ENCODE results near the gene SCARB1. TPM values are rescaled to one million over a fixed set of nuclear protein-coding genes. Genes with fewer than 3 reads are reported as not detected.

Gene SCARB1
- total RNA-seq, 1 donor from 2014 or later, result 44.5 TPM

- peaks cover 23% of the 10 kb centered on the region for H3K4me1 Mint-ChIP-seq (ENCODE audit: low read depth, unreplicated experiment)
Measured at GRCh38 chr12:124910561-124911478, 47.2 kb upstream of the SCARB1 start.

GRCh38 chr12:124909831-124910560 is 46.3 kb upstream of the SCARB1 start:
- H4K20me1 ChIP-seq (ENCODE audit: insufficient read depth, low read length), result peaks cover 62% of the 10 kb centered on the region
- H3K9ac ChIP-seq (ENCODE audit: low read length), result no peak overlapping the region
- H3K79me2 ChIP-seq (ENCODE audit: insufficient read depth, low read length), result peaks cover 46% of the 10 kb centered on the region
- peaks cover 25% of the 10 kb centered on the region for H3K36me3 ChIP-seq (ENCODE audit: insufficient read depth, low read length)
- peaks cover 13% of the 10 kb centered on the region for H3K4me1 ChIP-seq (ENCODE audit: insufficient read depth, low read length)
- Mint-ChIP-seq H3K4me3 (ENCODE audit: unreplicated experiment) (peak overlapping the region; percentile 87), H3K4me1 (ENCODE audit: low read depth, unreplicated experiment) (peaks cover 22% of the 10 kb centered on the region), H3K36me3 (ENCODE audit: low read depth, unreplicated experiment) (peaks cover 21% of the 10 kb centered on the region), H3K9me3 (ENCODE audit: unreplicated experiment) (no peaks in the 10 kb centered on the region), H3K27me3 (ENCODE audit: low read depth, unreplicated experiment) (no peaks in the 10 kb centered on the region), H3K27ac (ENCODE audit: unreplicated experiment) (peak overlapping the region; percentile 75)
- peaks cover 6% of the 10 kb centered on the region for H3K27me3 ChIP-seq (ENCODE audit: insufficient read depth, low read length)
- H3K27ac ChIP-seq (ENCODE audit: low read depth, low read length), result no peak overlapping the region
- no peak for FAIRE-seq
- TF ChIP-seq EZH2 (IDR thresholded peaks at IDR 0.05; ENCODE audit: insufficient read depth, low read length), result no peak
- no peak for TF ChIP-seq CTCF (IDR thresholded peaks at IDR 0.05; ENCODE audit: insufficient read depth, low read depth, low read length)
- DNase-seq (ENCODE audit: low read depth), result peak; percentile 35
- no peaks in the 10 kb centered on the region for H3K9me3 ChIP-seq (ENCODE audit: insufficient read depth, low read depth, low read length)
- H3K4me2 ChIP-seq (ENCODE audit: low read length), result peak overlapping the region; percentile 82
- peak overlapping the region; percentile 37 for H3K4me3 ChIP-seq (ENCODE audit: insufficient read depth, low read depth, low read length)
- no peak overlapping the region for H2AFZ ChIP-seq (ENCODE audit: low read depth, low read length)

More at GRCh38 chr12:124910561-124911478, 47.2 kb upstream of the SCARB1 start:
- Histone ChIP-seq H3K4me1 (ENCODE audit: insufficient read depth, low read length) (peaks cover 18% of the 10 kb centered on the region), H2AFZ (ENCODE audit: low read depth, low read length) (no peak overlapping the region), H3K4me2 (ENCODE audit: low read length) (peak overlapping the region; percentile 82), H3K4me3 (ENCODE audit: insufficient read depth, low read depth, low read length) (peak overlapping the region; percentile 37), H3K27me3 (ENCODE audit: insufficient read depth, low read length) (peaks cover 6% of the 10 kb centered on the region), H3K9me3 (ENCODE audit: insufficient read depth, low read depth, low read length) (no peaks in the 10 kb centered on the region), H3K27ac (ENCODE audit: low read depth, low read length) (no peak overlapping the region), H3K79me2 (ENCODE audit: insufficient read depth, low read length) (peaks cover 54% of the 10 kb centered on the region), H3K36me3 (ENCODE audit: insufficient read depth, low read length) (peaks cover 25% of the 10 kb centered on the region), H3K9ac (ENCODE audit: low read length) (peak overlapping the region; percentile 54), H4K20me1 (ENCODE audit: insufficient read depth, low read length) (peaks cover 61% of the 10 kb centered on the region)
- Mint-ChIP-seq H3K27ac (ENCODE audit: unreplicated experiment) (peak overlapping the region; percentile 75), H3K4me3 (ENCODE audit: unreplicated experiment) (peak overlapping the region; percentile 87), H3K36me3 (ENCODE audit: low read depth, unreplicated experiment) (peaks cover 21% of the 10 kb centered on the region), H3K27me3 (ENCODE audit: low read depth, unreplicated experiment) (no peaks in the 10 kb centered on the region), H3K9me3 (ENCODE audit: unreplicated experiment) (no peaks in the 10 kb centered on the region)
- DNase-seq (ENCODE audit: low read depth) (no peak), FAIRE-seq (no peak)
- TF ChIP-seq CTCF (IDR thresholded peaks at IDR 0.05; ENCODE audit: insufficient read depth, low read depth, low read length) (no peak), EZH2 (IDR thresholded peaks at IDR 0.05; ENCODE audit: insufficient read depth, low read length) (no peak)

Measured in astrocyte (in vitro differentiated cells and primary cell).